Uterus (tissue), 4 donors: Measurements from ENCODE around the gene PKNOX1. TPM values are rescaled to one million over a fixed set of nuclear protein-coding genes. Genes with fewer than 3 reads are reported as not detected.
"Not testable (repeated sequence)": the region's sequence is repeated elsewhere in the genome, so short reads cannot be mapped to it uniquely, and the experiment has no call there.

ENCODE experiments used
- DNase-seq, 2 donors: peaks; one replicate each; pipeline ENCODE4 v3.0.0-alpha.2; 2019 to 2020
- H3K27ac ChIP-seq, 2 donors: fragments of 200-600 bp; sonication (generic); 1 replicate in 1 of 2; 2 replicates in 1 of 2; pipeline ENCODE4 v1.5.1; 2016 to 2018
- H3K27me3 ChIP-seq, 2 donors: fragments of 200-600 bp; sonication (generic); one replicate each; pipeline ENCODE4 v1.5.1; 2018 to 2019; ENCODE audit warnings: control low read depth in 1 of 2
- H3K36me3 ChIP-seq, 2 donors: fragments of 200-600 bp; sonication (generic); one replicate each; pipeline ENCODE4 v1.5.1; 2019; ENCODE audit warnings: control low read depth in 1 of 2
- H3K4me1 ChIP-seq, 2 donors: fragments of 200-600 bp; sonication (generic); one replicate each; pipeline ENCODE4 v1.5.1; 2018 to 2019; ENCODE audit warnings: control low read depth in 1 of 2
- H3K4me3 ChIP-seq, 2 donors: fragments of 200-600 bp; sonication (generic); 1 replicate in 1 of 2; 2 replicates in 1 of 2; pipeline ENCODE4 v1.5.1; 2018 to 2019; ENCODE audit warnings: mild to moderate bottlenecking in 1 of 2
- H3K9me3 ChIP-seq, 2 donors: fragments of 200-600 bp; sonication (generic); one replicate each; pipeline ENCODE4 v1.5.1; 2019; ENCODE audit warnings: control low read depth in 1 of 2
- CTCF ChIP-seq, 4 experiments: fragments of 200-600 bp in 2 of 4; fragments of 450-650 bp in 2 of 4; sonication (generic) in 2 of 4; IDR thresholded peaks; one replicate each; pipeline ENCODE4 v1.5.1; 2016 to 2019; ENCODE audit warnings: antibody characterized with exemption in 4 of 4, mild to moderate bottlenecking in 2 of 4, moderate library complexity in 1 of 4
- POLR2A ChIP-seq, 2 donors: fragments of 450-650 bp; IDR thresholded peaks; one replicate each; pipeline ENCODE4 v1.6.1; 2016; ENCODE audit warnings: antibody characterized with exemption in 2 of 2, mild to moderate bottlenecking in 1 of 2, moderate library complexity in 1 of 2
- intact Hi-C: fragments of 100-400 bp; cut with DNase I; formaldehyde crosslinking; loops from one replicate; pipeline ENCODE4 v1.15.1; 2023; ENCODE audit warnings: low total_unique reads
- total RNA-seq, 4 donors: library from RNA; depleted of rRNA in 3 of 4; stranded (reverse); fragments of >200 nt in 3 of 4; gene quantifications; one replicate each; pipeline versions ENCODE4 v1.1.0 to v1.2.4, GENCODE V29; 2014 to 2023
- donor health status: DM: yes; HTN: yes; CAD: no.

Gene PKNOX1
- total RNA-seq, 4 donors from 2014 or later, result 6.2 to 82.5 (median 26.4) TPM

GRCh38 chr21:43034826-43035225 is 60.5 kb downstream of the PKNOX1 start:
- DNase-seq, result no peak
- H3K27ac ChIP-seq, result no peak overlapping the region
- H3K4me1 ChIP-seq, result no peaks in the 10 kb centered on the region
- intact Hi-C loops, result no loop called here
- no peaks in the 10 kb centered on the region for H3K9me3 ChIP-seq
- TF ChIP-seq POLR2A (IDR thresholded peaks at IDR 0.05), result no peak
- no peak for TF ChIP-seq CTCF (IDR thresholded peaks at IDR 0.05)
- H3K36me3 ChIP-seq, result no peaks in the 10 kb centered on the region
- no peaks in the 10 kb centered on the region for H3K27me3 ChIP-seq
- no peak overlapping the region for H3K4me3 ChIP-seq

- H3K4me3 ChIP-seq, H3K27ac ChIP-seq, DNase-seq, H3K9me3 ChIP-seq, H3K27me3 ChIP-seq, H3K4me1 ChIP-seq, H3K36me3 ChIP-seq, intact Hi-C loops: not testable (repeated sequence)
Observed at GRCh38 chr21:43036889-43037288, 62.5 kb downstream of the PKNOX1 start.

GRCh38 chr21:43037918-43038658 is 63.7 kb downstream of the PKNOX1 start:
- H3K9me3 ChIP-seq, H3K4me1 ChIP-seq, DNase-seq, H3K36me3 ChIP-seq, H3K27ac ChIP-seq, H3K27me3 ChIP-seq, H3K4me3 ChIP-seq, intact Hi-C loops: not testable (repeated sequence)

GRCh38 chr21:43038659-43039044 is 64.3 kb downstream of the PKNOX1 start:
- H3K4me1 ChIP-seq, H3K27ac ChIP-seq, H3K4me3 ChIP-seq, H3K27me3 ChIP-seq, H3K36me3 ChIP-seq, DNase-seq, intact Hi-C loops, H3K9me3 ChIP-seq: not testable (repeated sequence)

GRCh38 chr21:43042169-43042568 is 67.8 kb downstream of the PKNOX1 start:
- H3K9me3 ChIP-seq, intact Hi-C loops, H3K4me1 ChIP-seq, H3K36me3 ChIP-seq, H3K27ac ChIP-seq, H3K4me3 ChIP-seq, DNase-seq, H3K27me3 ChIP-seq: not testable (repeated sequence)

- H3K4me1 ChIP-seq, intact Hi-C loops, H3K9me3 ChIP-seq, H3K4me3 ChIP-seq, H3K27me3 ChIP-seq, H3K36me3 ChIP-seq, DNase-seq, H3K27ac ChIP-seq: not testable (repeated sequence)
Observed at GRCh38 chr21:43043291-43043690, 68.9 kb downstream of the PKNOX1 start.

- H3K9me3 ChIP-seq, H3K27me3 ChIP-seq, H3K27ac ChIP-seq, DNase-seq, intact Hi-C loops, H3K4me3 ChIP-seq, H3K4me1 ChIP-seq, H3K36me3 ChIP-seq: not testable (repeated sequence)
Observed at GRCh38 chr21:43044547-43044946, 70.2 kb downstream of the PKNOX1 start.

- intact Hi-C loops, H3K4me1 ChIP-seq, H3K4me3 ChIP-seq, H3K27me3 ChIP-seq, H3K36me3 ChIP-seq, DNase-seq, H3K9me3 ChIP-seq, H3K27ac ChIP-seq: not testable (repeated sequence)
Observed at GRCh38 chr21:43045165-43045875, 71.0 kb downstream of the PKNOX1 start.

GRCh38 chr21:43045876-43046821 is 71.8 kb downstream of the PKNOX1 start:
- H3K4me1 ChIP-seq, H3K27ac ChIP-seq, H3K36me3 ChIP-seq, DNase-seq, intact Hi-C loops, H3K9me3 ChIP-seq, H3K27me3 ChIP-seq, H3K4me3 ChIP-seq: not testable (repeated sequence)

GRCh38 chr21:43053112-43053511 is 78.8 kb downstream of the PKNOX1 start:
- H3K9me3 ChIP-seq, H3K4me1 ChIP-seq, H3K4me3 ChIP-seq, H3K27me3 ChIP-seq, H3K27ac ChIP-seq, H3K36me3 ChIP-seq, DNase-seq, intact Hi-C loops: not testable (repeated sequence)

- H3K36me3 ChIP-seq, H3K4me3 ChIP-seq, H3K27me3 ChIP-seq, intact Hi-C loops, H3K9me3 ChIP-seq, H3K27ac ChIP-seq, DNase-seq, H3K4me1 ChIP-seq: not testable (repeated sequence)
Observed at GRCh38 chr21:43062955-43063664, 88.7 kb downstream of the PKNOX1 start.
